ENCODE measurements around the gene WLS. TPM values are rescaled to one million over a fixed set of nuclear protein-coding genes. Genes with fewer than 3 reads are reported as not detected.

The WLS gene
- total RNA-seq, 1 donor from 2014 or later, result not detected

GRCh38 chr1:68120136-68120791 lies 112.1 kb downstream of the WLS start:
- ATAC-seq (ENCODE audit: low read depth), result no peak
- no peak overlapping the region for H3K27ac Mint-ChIP-seq
- intact Hi-C loops (cut with micrococcal nuclease), result loop anchor here (1.0 to 5.0 kb wide), 4 partner anchors 223 to 1617 kb away; no protein-coding TSS in a partner anchor
- TF ChIP-seq, protein P1, sequence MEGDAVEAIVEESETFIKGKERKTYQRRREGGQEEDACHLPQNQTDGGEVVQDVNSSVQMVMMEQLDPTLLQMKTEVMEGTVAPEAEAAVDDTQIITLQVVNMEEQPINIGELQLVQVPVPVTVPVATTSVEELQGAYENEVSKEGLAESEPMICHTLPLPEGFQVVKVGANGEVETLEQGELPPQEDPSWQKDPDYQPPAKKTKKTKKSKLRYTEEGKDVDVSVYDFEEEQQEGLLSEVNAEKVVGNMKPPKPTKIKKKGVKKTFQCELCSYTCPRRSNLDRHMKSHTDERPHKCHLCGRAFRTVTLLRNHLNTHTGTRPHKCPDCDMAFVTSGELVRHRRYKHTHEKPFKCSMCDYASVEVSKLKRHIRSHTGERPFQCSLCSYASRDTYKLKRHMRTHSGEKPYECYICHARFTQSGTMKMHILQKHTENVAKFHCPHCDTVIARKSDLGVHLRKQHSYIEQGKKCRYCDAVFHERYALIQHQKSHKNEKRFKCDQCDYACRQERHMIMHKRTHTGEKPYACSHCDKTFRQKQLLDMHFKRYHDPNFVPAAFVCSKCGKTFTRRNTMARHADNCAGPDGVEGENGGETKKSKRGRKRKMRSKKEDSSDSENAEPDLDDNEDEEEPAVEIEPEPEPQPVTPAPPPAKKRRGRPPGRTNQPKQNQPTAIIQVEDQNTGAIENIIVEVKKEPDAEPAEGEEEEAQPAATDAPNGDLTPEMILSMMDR (IDR thresholded peaks at IDR 0.05), result peak; percentile 39
- DNase-seq, result no peak
- H3K27me3 Mint-ChIP-seq, result no peaks in the 10 kb centered on the region
- H3K4me1 Mint-ChIP-seq, result no peaks in the 10 kb centered on the region
- H3K36me3 Mint-ChIP-seq (ENCODE audit: low read depth), result no peaks in the 10 kb centered on the region
- H3K4me3 Mint-ChIP-seq, result no peak overlapping the region
- H3K9me3 Mint-ChIP-seq, result no peaks in the 10 kb centered on the region
- ChIA-PET CTCF (interaction anchor here (0.6 to 4.6 kb wide), 20 partner anchors 9 to 1618 kb away, joined by 3 to 76 read pairs (median 4); no protein-coding TSS in a partner anchor), POLR2A (no interaction called here)

GRCh38 chr1:68119445-68119844 lies 112.9 kb downstream of the WLS start:
- ChIA-PET CTCF (interaction anchor here (0.6 to 4.6 kb wide), 6 partner anchors 10 to 1617 kb away, joined by 3 to 76 read pairs (median 10); no protein-coding TSS in a partner anchor), POLR2A (no interaction called here)
- intact Hi-C loops (cut with micrococcal nuclease), result loop anchor here (10.0 kb wide), 2 partner anchors 265 to 585 kb away; no protein-coding TSS in a partner anchor
- no peaks in the 10 kb centered on the region for H3K27me3 Mint-ChIP-seq
- no peak for ATAC-seq (ENCODE audit: low read depth)
- DNase-seq, result no peak
- H3K4me3 Mint-ChIP-seq, result no peak overlapping the region
- no peak overlapping the region for H3K27ac Mint-ChIP-seq
- no peaks in the 10 kb centered on the region for H3K9me3 Mint-ChIP-seq
- H3K4me1 Mint-ChIP-seq, result no peaks in the 10 kb centered on the region
- H3K36me3 Mint-ChIP-seq (ENCODE audit: low read depth), result no peaks in the 10 kb centered on the region
- TF ChIP-seq, protein P1 (IDR thresholded peaks at IDR 0.05), result no peak

- POLR2A ChIA-PET, result interaction anchor here (0.6 kb wide), 1 partner anchor 13 kb away, joined by 3 read pairs; no protein-coding TSS in a partner anchor
- intact Hi-C loops (cut with micrococcal nuclease), result loop anchor here (10.0 kb wide), 2 partner anchors 263 to 583 kb away; no protein-coding TSS in a partner anchor
- CTCF ChIA-PET, result interaction anchor here (0.7 to 3.3 kb wide), 8 partner anchors 9 to 1620 kb away, joined by 3 to 47 read pairs (median 6); no protein-coding TSS in a partner anchor
- Mint-ChIP-seq H3K4me1 (no peaks in the 10 kb centered on the region), H3K9me3 (no peaks in the 10 kb centered on the region), H3K4me3 (no peak overlapping the region), H3K27ac (no peak overlapping the region), H3K36me3 (ENCODE audit: low read depth) (no peaks in the 10 kb centered on the region), H3K27me3 (peaks cover 4% of the 10 kb centered on the region)
- TF ChIP-seq, protein P1 (IDR thresholded peaks at IDR 0.05), result no peak
- no peak for DNase-seq
- ATAC-seq (ENCODE audit: low read depth), result no peak
Observed at GRCh38 chr1:68117416-68117815, 114.9 kb downstream of the WLS start.

DNA sequence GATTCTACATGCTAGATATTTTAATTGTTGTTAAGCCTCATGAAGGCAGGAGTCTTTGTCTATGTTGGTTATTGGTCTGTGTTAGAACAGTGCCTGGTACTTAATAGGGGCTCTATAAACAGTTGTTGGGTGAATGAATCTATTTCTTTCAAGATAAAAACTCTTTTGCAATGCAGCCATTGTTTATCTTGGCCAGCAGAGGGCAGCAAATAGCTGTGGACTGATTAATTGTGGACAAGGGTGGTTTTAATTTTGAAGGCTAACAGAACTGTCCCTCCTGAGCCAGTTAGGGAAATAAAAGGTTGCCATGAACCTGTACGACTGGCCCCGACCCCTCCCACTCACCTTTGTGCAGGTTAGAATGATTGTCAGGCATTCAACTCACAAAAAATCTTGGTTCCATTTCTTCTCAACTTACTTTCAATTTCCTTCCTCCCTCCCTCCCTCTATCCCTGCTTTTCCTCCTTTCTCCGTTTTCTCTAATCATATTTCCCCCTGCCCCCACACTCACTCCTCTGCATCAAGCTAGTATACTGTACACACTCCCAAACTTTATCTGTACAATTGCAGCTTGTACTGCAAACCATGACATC lies 115.6 kb downstream of the WLS start:
- peaks cover 4% of the 10 kb centered on the region for H3K27me3 Mint-ChIP-seq
- H3K36me3 Mint-ChIP-seq (ENCODE audit: low read depth), result no peaks in the 10 kb centered on the region
- no peak overlapping the region for H3K4me3 Mint-ChIP-seq
- DNase-seq (no peak), ATAC-seq (ENCODE audit: low read depth) (no peak)
- POLR2A ChIA-PET, result no interaction called here
- CTCF ChIA-PET, result interaction anchor here (0.7 to 3.3 kb wide), 9 partner anchors 9 to 1621 kb away, joined by 3 to 47 read pairs (median 7); no protein-coding TSS in a partner anchor
- H3K4me1 Mint-ChIP-seq, result no peaks in the 10 kb centered on the region
- H3K27ac Mint-ChIP-seq, result no peak overlapping the region
- intact Hi-C loops (cut with micrococcal nuclease), result loop anchor here (1.0 to 10.0 kb wide), 4 partner anchors 262 to 1621 kb away; no protein-coding TSS in a partner anchor
- no peaks in the 10 kb centered on the region for H3K9me3 Mint-ChIP-seq
- TF ChIP-seq, protein P1 (IDR thresholded peaks at IDR 0.05), result peak; percentile 59

DNA sequence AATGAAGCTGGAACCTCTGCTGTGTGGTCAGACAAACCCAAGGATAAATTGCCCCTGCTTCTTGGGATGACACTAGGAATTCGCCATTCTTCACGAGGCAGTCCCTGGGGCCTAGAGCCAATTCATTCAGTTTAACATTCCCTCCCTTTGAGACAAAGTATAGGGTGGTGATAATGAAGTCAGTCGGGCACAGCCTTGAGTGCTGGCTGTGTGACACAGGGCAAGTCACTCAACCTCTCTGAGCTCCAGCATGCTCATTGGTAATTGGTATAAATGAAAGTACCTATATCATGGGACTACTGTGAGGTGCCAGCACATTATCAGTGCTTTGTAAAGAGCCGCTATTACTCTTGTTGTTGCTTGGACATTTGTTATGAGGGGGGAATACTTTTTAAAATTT lies 117.0 kb downstream of the WLS start:
- Mint-ChIP-seq H3K27ac (no peak overlapping the region), H3K36me3 (ENCODE audit: low read depth) (no peaks in the 10 kb centered on the region), H3K4me1 (no peaks in the 10 kb centered on the region), H3K9me3 (no peaks in the 10 kb centered on the region), H3K4me3 (no peak overlapping the region), H3K27me3 (peaks cover 4% of the 10 kb centered on the region)
- ChIA-PET POLR2A (no interaction called here), CTCF (interaction anchor here (1.8 to 3.3 kb wide), 4 partner anchors 8 to 1622 kb away, joined by 8 to 47 read pairs (median 20); no protein-coding TSS in a partner anchor)
- intact Hi-C loops (cut with micrococcal nuclease), result loop anchor here (10.0 kb wide), 2 partner anchors 261 to 581 kb away; no protein-coding TSS in a partner anchor
- no peak for DNase-seq
- ATAC-seq (ENCODE audit: low read depth), result no peak
- TF ChIP-seq, protein P1 (IDR thresholded peaks at IDR 0.05), result no peak
